ENCODE results near the gene ITIH1. TPM values are rescaled to one million over a fixed set of nuclear protein-coding genes. Genes with fewer than 3 reads are reported as not detected.

The ITIH1 gene
- total RNA-seq, 2 donors from 2014 or later = 4.4 TPM; not detected in 1

DNA sequence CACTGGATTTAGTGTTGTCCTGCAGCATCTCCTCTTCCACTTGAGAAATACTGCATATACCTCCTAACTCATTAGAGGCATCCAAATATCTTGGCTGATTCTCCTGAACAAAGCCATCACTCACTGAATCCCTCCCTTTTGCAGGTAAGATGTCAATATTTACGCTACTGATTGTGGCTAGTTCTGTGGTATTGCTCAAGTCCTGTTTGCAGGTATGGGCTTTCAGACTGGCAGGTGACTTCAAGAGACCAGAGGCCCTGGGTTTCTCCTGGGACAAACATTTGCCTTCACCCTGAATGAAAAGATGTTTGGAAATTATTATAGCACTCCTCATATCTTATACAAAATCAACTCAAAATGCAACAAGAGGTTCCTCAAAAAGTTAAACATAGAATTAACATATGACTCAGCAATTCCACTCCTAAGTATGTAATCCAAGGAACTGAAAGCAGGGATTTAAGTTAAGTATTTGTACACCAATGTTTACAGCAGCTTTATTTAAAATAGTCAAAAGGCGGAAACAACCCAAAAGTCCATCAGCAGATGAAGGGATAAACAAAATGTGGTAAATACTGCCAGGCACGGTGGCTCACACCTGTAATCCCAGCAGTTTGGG is 25.2 kb upstream of the ITIH1 start:
- intact Hi-C loops (cut with DNase I) = no loop called here
- DNase-seq (no peak), ATAC-seq (no peak)
- Histone ChIP-seq H3K36me3 (replicated peaks in 1 of 2; ENCODE audit: insufficient read depth in 1 of 2, low read depth in 2 of 2) (peaks cover 0 to 15% of the 10 kb centered on the region in 2 donors), H3K27me3 (no peaks in the 10 kb centered on the region), H3K4me1 (no peaks in the 10 kb centered on the region), H3K9me3 (no peaks in the 10 kb centered on the region), H3K27ac (no peak overlapping the region), H3K4me3 (no peak overlapping the region)
- 77 to 87% methylated on average over 3 of the region's 3 CpGs for WGBS, 2 donors
- TF ChIP-seq, protein P1, sequence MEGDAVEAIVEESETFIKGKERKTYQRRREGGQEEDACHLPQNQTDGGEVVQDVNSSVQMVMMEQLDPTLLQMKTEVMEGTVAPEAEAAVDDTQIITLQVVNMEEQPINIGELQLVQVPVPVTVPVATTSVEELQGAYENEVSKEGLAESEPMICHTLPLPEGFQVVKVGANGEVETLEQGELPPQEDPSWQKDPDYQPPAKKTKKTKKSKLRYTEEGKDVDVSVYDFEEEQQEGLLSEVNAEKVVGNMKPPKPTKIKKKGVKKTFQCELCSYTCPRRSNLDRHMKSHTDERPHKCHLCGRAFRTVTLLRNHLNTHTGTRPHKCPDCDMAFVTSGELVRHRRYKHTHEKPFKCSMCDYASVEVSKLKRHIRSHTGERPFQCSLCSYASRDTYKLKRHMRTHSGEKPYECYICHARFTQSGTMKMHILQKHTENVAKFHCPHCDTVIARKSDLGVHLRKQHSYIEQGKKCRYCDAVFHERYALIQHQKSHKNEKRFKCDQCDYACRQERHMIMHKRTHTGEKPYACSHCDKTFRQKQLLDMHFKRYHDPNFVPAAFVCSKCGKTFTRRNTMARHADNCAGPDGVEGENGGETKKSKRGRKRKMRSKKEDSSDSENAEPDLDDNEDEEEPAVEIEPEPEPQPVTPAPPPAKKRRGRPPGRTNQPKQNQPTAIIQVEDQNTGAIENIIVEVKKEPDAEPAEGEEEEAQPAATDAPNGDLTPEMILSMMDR (IDR thresholded peaks at IDR 0.05) = no peak
- TF ChIP-seq POLR2A (IDR thresholded peaks at IDR 0.05) = no peak

DNA sequence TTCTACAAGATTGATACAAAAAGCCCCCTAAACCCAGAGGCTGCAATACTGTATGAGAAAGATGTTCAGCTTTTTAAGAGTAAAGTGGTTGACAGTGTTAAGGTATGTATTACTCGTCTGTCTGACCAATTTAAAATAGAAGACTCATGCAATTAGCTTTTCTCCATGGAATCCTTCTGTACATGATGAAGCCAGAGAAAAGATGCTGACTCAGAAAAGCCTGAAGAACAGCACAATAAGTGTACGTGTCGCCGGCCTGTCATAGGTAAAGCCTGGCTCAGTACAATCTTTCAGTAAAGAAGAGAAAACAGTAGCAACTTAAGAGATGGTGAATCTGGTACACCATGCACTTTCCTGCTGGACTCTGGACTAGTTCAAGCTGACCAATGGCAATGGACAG is 23.0 kb upstream of the ITIH1 start:
- H3K4me1 ChIP-seq = no peaks in the 10 kb centered on the region
- H3K4me3 ChIP-seq = no peak overlapping the region
- no peaks in the 10 kb centered on the region for H3K9me3 ChIP-seq
- no peak for DNase-seq
- H3K36me3 ChIP-seq (replicated peaks in 1 of 2; ENCODE audit: insufficient read depth in 1 of 2, low read depth in 2 of 2) = peaks cover 0 to 10% of the 10 kb centered on the region in 2 donors
- intact Hi-C loops (cut with DNase I) = no loop called here
- no peak overlapping the region for H3K27ac ChIP-seq
- 92 to 95% methylated on average over 4 of the region's 4 CpGs for WGBS, 2 donors
- no peak for ATAC-seq
- TF ChIP-seq, protein P1 (IDR thresholded peaks at IDR 0.05) = no peak
- TF ChIP-seq POLR2A (IDR thresholded peaks at IDR 0.05) = no peak
- no peaks in the 10 kb centered on the region for H3K27me3 ChIP-seq

DNA sequence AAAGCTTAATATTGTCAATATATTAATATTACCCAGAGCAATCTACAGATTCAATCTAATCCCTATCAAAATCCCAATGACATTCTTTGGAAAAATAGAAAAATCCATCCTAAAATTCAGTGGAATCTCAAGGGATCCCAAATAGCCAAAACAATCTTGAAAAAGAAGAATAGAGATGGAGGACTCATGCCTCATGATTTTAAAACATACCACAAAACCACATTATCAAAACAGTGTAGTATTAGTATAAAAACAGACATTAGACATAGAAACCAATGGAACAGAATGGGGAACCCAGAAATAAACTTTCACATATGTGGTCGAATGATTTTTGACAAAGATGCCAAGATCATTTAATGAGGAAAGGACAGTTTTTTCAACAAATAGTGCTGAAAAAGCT is 21.3 kb upstream of the ITIH1 start:
- DNase-seq = no peak
- 84 to 92% methylated on average over 1 of the region's 1 CpG for WGBS, 2 donors
- peaks cover 0 to 9% of the 10 kb centered on the region in 2 donors for H3K36me3 ChIP-seq (replicated peaks in 1 of 2; ENCODE audit: insufficient read depth in 1 of 2, low read depth in 2 of 2)

DNA sequence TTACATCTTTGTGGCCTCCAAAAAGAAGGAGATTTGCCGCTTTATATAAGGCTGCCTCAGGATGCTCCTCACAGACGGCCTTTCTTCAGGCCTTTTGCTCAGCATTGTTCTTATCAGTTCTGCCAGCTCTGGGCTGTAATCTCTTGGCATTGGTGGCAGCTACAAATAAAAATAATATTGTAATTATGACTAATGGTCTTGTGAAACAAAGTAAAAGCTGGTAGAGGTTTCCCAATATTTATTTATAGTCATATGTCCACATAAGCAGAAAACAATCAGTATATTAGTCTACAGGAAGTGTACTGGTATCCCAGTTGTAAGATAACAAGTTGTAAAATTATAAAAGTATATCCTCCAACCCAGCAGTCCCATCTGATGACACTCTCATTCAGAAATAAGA is 13.9 kb upstream of the ITIH1 start:
- Histone ChIP-seq H3K4me1 (peaks cover 10% of the 10 kb centered on the region), H3K27me3 (no peaks in the 10 kb centered on the region), H3K9me3 (no peaks in the 10 kb centered on the region), H3K36me3 (replicated peaks in 1 of 2; ENCODE audit: insufficient read depth in 1 of 2, low read depth in 2 of 2) (peaks cover 0 to 16% of the 10 kb centered on the region in 2 donors), H3K4me3 (no peak overlapping the region), H3K27ac (peak overlapping the region in 1 of 4 donors; percentile 34)
- ATAC-seq (peak; percentile 53), DNase-seq (peak in 1 of 4 donors; percentile 30)
- WGBS, 2 donors = 59 to 74% methylated on average over 2 of the region's 2 CpGs
- intact Hi-C loops (cut with DNase I) = no loop called here
- no peak for TF ChIP-seq POLR2A (IDR thresholded peaks at IDR 0.05)
- TF ChIP-seq, protein P1 (IDR thresholded peaks at IDR 0.05) = no peak

More for the DNA sequence above, 21.3 kb upstream of the ITIH1 start:
- H3K27ac ChIP-seq = no peak overlapping the region
- no peaks in the 10 kb centered on the region for H3K9me3 ChIP-seq
- H3K4me3 ChIP-seq = no peak overlapping the region
- H3K4me1 ChIP-seq = no peaks in the 10 kb centered on the region
- no peaks in the 10 kb centered on the region for H3K27me3 ChIP-seq
- intact Hi-C loops (cut with DNase I) = no loop called here
- TF ChIP-seq, protein P1 (IDR thresholded peaks at IDR 0.05) = no peak
- TF ChIP-seq POLR2A (IDR thresholded peaks at IDR 0.05) = no peak
- no peak for ATAC-seq

Data from body of pancreas (tissue), 4 donors.